OCI-LY7 (cell line): ENCODE measurements around the gene CSF1. TPM values are rescaled to one million over a fixed set of nuclear protein-coding genes. Genes with fewer than 3 reads are reported as not detected.

ENCODE experiments used
- BruUV-seq: library from RNA; stranded (reverse); fragments of 400-500 nt; replicated peaks from 2 replicates; lab custom pipeline; 2021; lab: Mats Ljungman, UMichigan
- CTCF ChIA-PET: fragments of 300-600 bp; sonication (Branson Sonifier 250); formaldehyde crosslinking; loops from one replicate; lab custom pipeline; 2022; ENCODE audit warnings: antibody characterized with exemption; ENCODE audit not compliant: unreplicated experiment; lab: Charles Lee
- POLR2A ChIA-PET: fragments of 300-600 bp; sonication (Branson Sonifier 250); formaldehyde crosslinking; loops from one replicate; lab custom pipeline; 2022; ENCODE audit warnings: antibody characterized with exemption; lab: Charles Lee
- DNase-seq: peaks from one replicate; pipeline ENCODE4 v3.0.0-alpha.2; 2015; ENCODE audit warnings: low spot score
- H2AFZ ChIP-seq: fragments of 200-600 bp; sonication (generic), shearing (Covaris generic); 2 replicates; pipeline ENCODE4 v1.6.1; 2014; ENCODE audit warnings: mild to moderate bottlenecking, antibody characterized with exemption, low read length, moderate library complexity
- H3K27ac ChIP-seq: fragments of 200-600 bp; sonication (generic); 2 replicates; pipeline ENCODE4 v1.5.1; 2014; ENCODE audit warnings: mixed run types, low read depth, mild to moderate bottlenecking, moderate library complexity, low read length, inconsistent platforms; ENCODE audit not compliant: poor library complexity, severe bottlenecking
- H3K36me3 ChIP-seq: fragments of 200-600 bp; sonication (generic); 2 replicates; pipeline ENCODE4 v1.6.1; 2014; ENCODE audit warnings: mild to moderate bottlenecking, antibody characterized with exemption, low read length, moderate library complexity, mixed read lengths; ENCODE audit not compliant: insufficient read depth
- H3K4me1 ChIP-seq: fragments of 200-600 bp; sonication (generic); 2 replicates; pipeline ENCODE4 v1.5.1; 2014; ENCODE audit warnings: mild to moderate bottlenecking, low read length; ENCODE audit not compliant: insufficient read depth, poor library complexity, severe bottlenecking
- H3K4me2 ChIP-seq: fragments of 200-600 bp; sonication (generic); 2 replicates; pipeline ENCODE4 v1.6.1; 2014; ENCODE audit warnings: mild to moderate bottlenecking, low read length
- H3K4me3 ChIP-seq: fragments of 200-600 bp; sonication (generic); 2 replicates; pipeline ENCODE4 v1.5.1; 2014; ENCODE audit warnings: mild to moderate bottlenecking, low read depth, low read length; ENCODE audit not compliant: poor library complexity, severe bottlenecking
- H3K79me2 ChIP-seq: fragments of 200-600 bp; sonication (generic); 2 replicates; pipeline ENCODE4 v1.6.1; 2016; ENCODE audit warnings: low read depth, mild to moderate bottlenecking, low read length, moderate library complexity, mixed read lengths; ENCODE audit not compliant: insufficient read depth
- H3K9me2 ChIP-seq: fragments of 200-600 bp; sonication (generic); 2 replicates; pipeline ENCODE4 v1.6.1; 2016; ENCODE audit warnings: mild to moderate bottlenecking, low read length, mixed read lengths; ENCODE audit not compliant: insufficient read depth
- H3K9me3 ChIP-seq: fragments of 200-600 bp; sonication (generic); 2 replicates; pipeline ENCODE4 v1.6.1; 2014; ENCODE audit warnings: mild to moderate bottlenecking, mixed run types, low read length, mixed read lengths
- H4K20me1 ChIP-seq: fragments of 200-600 bp; sonication (generic); 2 replicates; pipeline ENCODE4 v1.6.1; 2014; ENCODE audit warnings: mild to moderate bottlenecking, antibody characterized with exemption, low read length, moderate library complexity, mixed read lengths; ENCODE audit not compliant: insufficient read depth
- EZH2phosphoT487 ChIP-seq: fragments of 200-600 bp; sonication (generic); IDR thresholded peaks from 2 replicates; pipeline ENCODE4 v1.6.1; 2018; ENCODE audit warnings: low read depth, borderline replicate concordance, mild to moderate bottlenecking, mixed run types, antibody characterized with exemption, low read length, moderate library complexity, mixed read lengths
- intact Hi-C: fragments of 100-400 bp; cut with micrococcal nuclease; formaldehyde crosslinking; loops from one replicate; pipeline ENCODE4 v1.10.0; 2022; ENCODE audit not compliant: unreplicated experiment
- total RNA-seq, 2 experiments: library from RNA; depleted of rRNA in 1 of 2; stranded (reverse); fragments of >200 nt in 1 of 2; shearing (Covaris generic) in 1 of 2; gene quantifications; 2 replicates each; pipeline ENCODE4 v1.2.3, GENCODE V29; 2014 to 2022
- TF ChIP-seq, protein P1 (sequence below): fragments of 200-600 bp; sonication (generic); conservative IDR thresholded peaks from 2 replicates; pipeline ENCODE4 v1.5.1; 2014; ENCODE audit warnings: mild to moderate bottlenecking, antibody characterized with exemption, low read length, moderate library complexity, mixed read lengths

CSF1 gene
- total RNA-seq, 2 experiments from 2014 or later = not detected

DNA sequence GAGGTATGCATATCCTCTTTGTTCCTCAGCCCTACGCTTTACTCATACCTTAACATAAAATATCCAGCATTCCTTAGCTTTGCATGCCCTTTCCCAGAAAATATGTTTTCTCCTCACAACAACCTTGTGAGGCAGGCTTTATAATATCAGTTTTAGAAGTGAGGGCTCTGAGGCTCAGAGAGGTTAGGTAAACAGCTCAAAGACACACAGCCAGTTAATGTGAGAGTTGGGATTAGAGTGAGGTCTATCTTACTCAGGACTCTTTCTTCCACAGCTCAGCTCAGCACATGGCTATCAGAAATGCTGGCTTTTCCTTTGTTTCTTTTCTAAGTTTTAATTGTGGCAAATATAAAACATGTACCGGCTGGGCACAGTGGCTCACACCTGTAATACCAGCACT, 27.9 kb downstream of the CSF1 start:
- POLR2A ChIA-PET = no interaction called here
- no peaks in the 10 kb centered on the region for H4K20me1 ChIP-seq
- no peaks in the 10 kb centered on the region for H3K9me2 ChIP-seq
- CTCF ChIA-PET = no interaction called here
- H3K4me3 ChIP-seq = no peak overlapping the region
- no peaks in the 10 kb centered on the region for H3K4me1 ChIP-seq
- no peak overlapping the region for H2AFZ ChIP-seq
- intact Hi-C loops = no loop called here
- TF ChIP-seq EZH2phosphoT487 = no peak
- TF ChIP-seq, protein P1, sequence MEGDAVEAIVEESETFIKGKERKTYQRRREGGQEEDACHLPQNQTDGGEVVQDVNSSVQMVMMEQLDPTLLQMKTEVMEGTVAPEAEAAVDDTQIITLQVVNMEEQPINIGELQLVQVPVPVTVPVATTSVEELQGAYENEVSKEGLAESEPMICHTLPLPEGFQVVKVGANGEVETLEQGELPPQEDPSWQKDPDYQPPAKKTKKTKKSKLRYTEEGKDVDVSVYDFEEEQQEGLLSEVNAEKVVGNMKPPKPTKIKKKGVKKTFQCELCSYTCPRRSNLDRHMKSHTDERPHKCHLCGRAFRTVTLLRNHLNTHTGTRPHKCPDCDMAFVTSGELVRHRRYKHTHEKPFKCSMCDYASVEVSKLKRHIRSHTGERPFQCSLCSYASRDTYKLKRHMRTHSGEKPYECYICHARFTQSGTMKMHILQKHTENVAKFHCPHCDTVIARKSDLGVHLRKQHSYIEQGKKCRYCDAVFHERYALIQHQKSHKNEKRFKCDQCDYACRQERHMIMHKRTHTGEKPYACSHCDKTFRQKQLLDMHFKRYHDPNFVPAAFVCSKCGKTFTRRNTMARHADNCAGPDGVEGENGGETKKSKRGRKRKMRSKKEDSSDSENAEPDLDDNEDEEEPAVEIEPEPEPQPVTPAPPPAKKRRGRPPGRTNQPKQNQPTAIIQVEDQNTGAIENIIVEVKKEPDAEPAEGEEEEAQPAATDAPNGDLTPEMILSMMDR = no peak
- 0 out of 2 replicates have a peak, but pooled peaks cover 4% of the 10 kb centered on the region for H3K9me3 ChIP-seq
- no peak overlapping the region for H3K27ac ChIP-seq
- BruUV-seq = no TSS peak
- no peaks in the 10 kb centered on the region for H3K79me2 ChIP-seq
- no peak overlapping the region for H3K4me2 ChIP-seq
- H3K36me3 ChIP-seq = no peaks in the 10 kb centered on the region
- no peak for DNase-seq

DNA sequence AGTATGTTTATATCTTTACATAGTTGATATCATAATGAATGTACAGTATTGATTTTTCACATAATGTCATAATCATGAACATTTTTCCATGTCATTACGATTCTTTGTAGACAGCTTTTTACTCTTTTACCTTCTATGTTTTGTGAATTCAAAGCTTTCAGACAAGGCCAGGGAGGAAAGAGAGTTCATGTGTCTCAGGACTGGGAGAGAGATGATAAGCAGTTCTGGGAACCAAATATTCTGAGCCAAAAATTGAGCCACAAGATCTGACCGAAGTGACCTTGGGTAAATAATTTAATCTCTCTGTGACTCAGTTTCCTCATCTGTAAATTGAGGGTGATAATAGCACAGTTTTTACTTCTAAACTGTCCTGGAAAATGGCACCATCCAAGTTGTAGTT, 31.8 kb downstream of the CSF1 start:
- no peak overlapping the region for H2AFZ ChIP-seq
- DNase-seq = no peak
- POLR2A ChIA-PET = no interaction called here

DNA sequence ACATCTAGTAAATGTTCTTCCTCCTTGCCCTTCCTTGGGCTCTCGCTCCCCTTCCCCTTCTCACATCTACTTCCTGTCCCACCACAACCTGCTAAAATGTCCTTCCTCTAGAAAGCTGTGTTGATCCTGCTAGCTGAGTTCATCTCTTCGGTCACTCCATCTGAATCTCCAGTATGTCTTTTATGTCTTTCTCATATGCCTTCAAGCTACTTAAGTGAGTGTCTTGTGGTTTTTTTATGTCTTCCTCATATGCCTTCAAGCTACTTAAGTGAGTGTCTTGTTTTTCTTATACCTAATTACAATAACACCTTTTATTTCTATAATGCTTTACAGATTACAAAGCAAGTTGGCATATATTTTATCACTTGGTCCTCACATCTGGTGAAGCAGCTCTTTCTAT, 33.9 kb downstream of the CSF1 start:
- DNase-seq = no peak
- no peak overlapping the region for H2AFZ ChIP-seq
- no peaks in the 10 kb centered on the region for H3K4me1 ChIP-seq
- intact Hi-C loops = no loop called here
- H3K4me3 ChIP-seq = no peak overlapping the region
- TF ChIP-seq EZH2phosphoT487 = no peak
- TF ChIP-seq, protein P1 = no peak
- no peak overlapping the region for H3K4me2 ChIP-seq
- ChIA-PET POLR2A (no interaction called here), CTCF (no interaction called here)
- no peak overlapping the region for H3K27ac ChIP-seq
- no peaks in the 10 kb centered on the region for H4K20me1 ChIP-seq
- H3K36me3 ChIP-seq = no peaks in the 10 kb centered on the region
- no peaks in the 10 kb centered on the region for H3K79me2 ChIP-seq
- H3K9me3 ChIP-seq = no peaks in the 10 kb centered on the region
- H3K9me2 ChIP-seq = no peaks in the 10 kb centered on the region
- no TSS peak for BruUV-seq

More for the DNA sequence above, 31.8 kb downstream of the CSF1 start:
- H3K4me2 ChIP-seq = no peak overlapping the region
- no peaks in the 10 kb centered on the region for H3K9me2 ChIP-seq
- H3K79me2 ChIP-seq = no peaks in the 10 kb centered on the region
- BruUV-seq = no TSS peak
- TF ChIP-seq EZH2phosphoT487 = no peak
- TF ChIP-seq, protein P1 = no peak
- H3K4me1 ChIP-seq = no peaks in the 10 kb centered on the region
- no peak overlapping the region for H3K27ac ChIP-seq
- intact Hi-C loops = no loop called here
- H3K4me3 ChIP-seq = no peak overlapping the region
- no peaks in the 10 kb centered on the region for H3K36me3 ChIP-seq
- CTCF ChIA-PET = no interaction called here
- H3K9me3 ChIP-seq = 0 out of 2 replicates have a peak, but pooled peaks cover 4% of the 10 kb centered on the region
- H4K20me1 ChIP-seq = no peaks in the 10 kb centered on the region
